Esophagus muscularis mucosa (tissue), 3 donors: Measurements from ENCODE around the gene CLEC1A.

Experiments used
- POLR2A ChIP-seq: fragments of 450-650 bp; IDR thresholded peaks from one replicate; pipeline ENCODE4 v1.6.1; 2017; ENCODE audit warnings: antibody characterized with exemption, moderate library complexity, mild to moderate bottlenecking, low read depth
- POLR2AphosphoS5 ChIP-seq, 2 donors: sonication (generic); formaldehyde crosslinking; IDR thresholded peaks; one replicate each; pipeline ENCODE4 v1.6.1; 2017; ENCODE audit warnings: antibody characterized with exemption in 2 of 2
- TF ChIP-seq, protein P1 (sequence below), 3 experiments: fragments of 200-600 bp in 2 of 3; fragments of 450-650 bp in 1 of 3; sonication (generic) in 2 of 3; IDR thresholded peaks; one replicate each; pipeline ENCODE4 v1.5.1; 2017 to 2019; ENCODE audit warnings: antibody characterized with exemption in 3 of 3, mild to moderate bottlenecking in 2 of 3, moderate library complexity in 1 of 3

DNA sequence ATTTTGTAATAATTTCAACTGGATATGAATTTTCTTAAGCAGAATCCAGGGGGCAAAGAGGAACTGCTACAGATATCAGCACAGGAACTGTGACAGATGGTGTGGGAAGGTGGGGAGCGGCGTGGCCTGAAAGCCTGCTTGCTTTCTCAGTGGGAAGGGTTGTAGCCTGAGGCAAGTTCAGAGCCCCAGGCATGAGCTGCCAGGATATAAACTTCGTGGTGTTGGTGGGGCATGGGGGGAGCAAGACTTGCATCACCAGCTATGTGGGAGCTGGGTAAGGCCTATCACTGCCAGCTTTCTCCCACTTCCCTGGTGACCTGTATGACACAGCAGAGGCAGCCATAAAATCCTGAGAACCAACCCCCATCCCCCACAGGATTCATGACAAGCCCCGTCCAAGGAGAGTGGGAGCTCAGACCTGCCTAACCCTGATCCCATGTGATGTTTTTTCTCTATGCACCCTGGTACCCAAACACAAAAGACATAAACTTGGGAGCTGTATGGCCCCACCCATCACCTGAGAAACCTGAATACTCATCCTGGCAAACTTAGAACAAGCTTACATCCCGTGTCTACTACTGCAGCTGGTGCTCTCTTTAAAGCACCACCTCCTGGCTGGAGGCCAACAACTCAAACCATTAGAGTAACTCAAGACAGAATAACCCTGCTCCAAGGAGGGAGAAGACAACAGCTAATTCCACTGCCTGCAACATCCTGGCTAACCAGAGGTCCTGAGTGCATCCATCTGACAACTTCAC lies 16.5 kb downstream of the CLEC1A start:
- TF ChIP-seq, protein P1, sequence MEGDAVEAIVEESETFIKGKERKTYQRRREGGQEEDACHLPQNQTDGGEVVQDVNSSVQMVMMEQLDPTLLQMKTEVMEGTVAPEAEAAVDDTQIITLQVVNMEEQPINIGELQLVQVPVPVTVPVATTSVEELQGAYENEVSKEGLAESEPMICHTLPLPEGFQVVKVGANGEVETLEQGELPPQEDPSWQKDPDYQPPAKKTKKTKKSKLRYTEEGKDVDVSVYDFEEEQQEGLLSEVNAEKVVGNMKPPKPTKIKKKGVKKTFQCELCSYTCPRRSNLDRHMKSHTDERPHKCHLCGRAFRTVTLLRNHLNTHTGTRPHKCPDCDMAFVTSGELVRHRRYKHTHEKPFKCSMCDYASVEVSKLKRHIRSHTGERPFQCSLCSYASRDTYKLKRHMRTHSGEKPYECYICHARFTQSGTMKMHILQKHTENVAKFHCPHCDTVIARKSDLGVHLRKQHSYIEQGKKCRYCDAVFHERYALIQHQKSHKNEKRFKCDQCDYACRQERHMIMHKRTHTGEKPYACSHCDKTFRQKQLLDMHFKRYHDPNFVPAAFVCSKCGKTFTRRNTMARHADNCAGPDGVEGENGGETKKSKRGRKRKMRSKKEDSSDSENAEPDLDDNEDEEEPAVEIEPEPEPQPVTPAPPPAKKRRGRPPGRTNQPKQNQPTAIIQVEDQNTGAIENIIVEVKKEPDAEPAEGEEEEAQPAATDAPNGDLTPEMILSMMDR (IDR thresholded peaks at IDR 0.05): no peak
- TF ChIP-seq POLR2A (no peak), POLR2AphosphoS5 (IDR thresholded peaks at IDR 0.05) (no peak)
